WTC11 (cell line): ENCODE results near the gene FADD. TPM values are rescaled to one million over a fixed set of nuclear protein-coding genes. Genes with fewer than 3 reads are reported as not detected.

Experiments
- ATAC-seq: fragments of 200-7000 bp; cut with Tn5 transposase; 2 replicates; pipeline ENCODE4 v1.10.0; 2021; ENCODE audit warnings: mild to moderate bottlenecking, moderate library complexity
- CTCF ChIA-PET: fragments of 300-600 bp; sonication (Branson Sonifier 250); formaldehyde crosslinking; loops from one replicate; lab custom pipeline; 2021; ENCODE audit warnings: antibody characterized with exemption; lab: Charles Lee
- POLR2A ChIA-PET: fragments of 350-600 bp; sonication (Branson Sonifier 250); formaldehyde crosslinking; loops from one replicate; lab custom pipeline; 2021; ENCODE audit warnings: antibody characterized with exemption; lab: Charles Lee
- DNase-seq: peaks from one replicate; pipeline ENCODE4 v3.0.0; 2021; ENCODE audit warnings: low spot score
- H3K27ac Mint-ChIP-seq: 2 replicates; pipeline ENCODE4 v1.8.0; 2021; ENCODE audit warnings: mixed read lengths
- H3K27me3 Mint-ChIP-seq: 2 replicates; pipeline ENCODE4 v1.8.0; 2021; ENCODE audit warnings: low read depth, mild to moderate bottlenecking, moderate library complexity, mixed read lengths
- H3K36me3 Mint-ChIP-seq: 2 replicates; pipeline ENCODE4 v1.8.0; 2021; ENCODE audit warnings: mixed read lengths
- H3K4me1 Mint-ChIP-seq: 2 replicates; pipeline ENCODE4 v1.8.0; 2022; ENCODE audit warnings: mixed read lengths
- H3K4me3 Mint-ChIP-seq: 2 replicates; pipeline ENCODE4 v1.8.0; 2021; ENCODE audit warnings: mild to moderate bottlenecking, moderate library complexity, mixed read lengths
- H3K9me3 Mint-ChIP-seq: 2 replicates; pipeline ENCODE4 v1.8.0; 2021; ENCODE audit warnings: mixed read lengths
- FOXP1 ChIP-seq: sonication (generic); formaldehyde crosslinking; IDR thresholded peaks from 2 replicates; pipeline ENCODE4 v1.8.0; 2022; ENCODE audit warnings: missing genetic modification reagents, mild to moderate bottlenecking, moderate library complexity, borderline replicate concordance
- GABPB1 ChIP-seq: sonication (generic); formaldehyde crosslinking; IDR thresholded peaks from 2 replicates; pipeline ENCODE4 v1.8.1; 2023; ENCODE audit warnings: mild to moderate bottlenecking, missing genetic modification reagents
- NFE2L1 ChIP-seq: sonication (generic); formaldehyde crosslinking; IDR thresholded peaks from 2 replicates; pipeline ENCODE4 v1.8.1; 2023; ENCODE audit warnings: missing genetic modification reagents
- PRRX2 ChIP-seq: fragments of 250-450 bp; sonication (Bioruptor Pico); IDR thresholded peaks from 2 replicates; pipeline ENCODE4 v1.8.0; 2021; ENCODE audit warnings: mild to moderate bottlenecking
- TP53 ChIP-seq: sonication (generic); formaldehyde crosslinking; IDR thresholded peaks from 2 replicates; pipeline ENCODE4 v1.8.1; 2023; ENCODE audit warnings: mild to moderate bottlenecking, missing genetic modification reagents
- total RNA-seq: library from RNA; stranded (reverse); gene quantifications from 3 replicates; pipeline ENCODE4 v1.2.3, GENCODE V29; 2021
- TF ChIP-seq, protein P1 (sequence below): fragments of 250-450 bp; sonication (Bioruptor Pico); IDR thresholded peaks from 2 replicates; pipeline ENCODE4 v1.9.0; 2021; ENCODE audit warnings: mild to moderate bottlenecking
- TF ChIP-seq, protein P2 (sequence below): sonication (generic); formaldehyde crosslinking; IDR thresholded peaks from 2 replicates; pipeline ENCODE4 v1.8.0; 2022; ENCODE audit warnings: mild to moderate bottlenecking, missing genetic modification reagents
- TF ChIP-seq, protein P3 (sequence below): sonication (generic); formaldehyde crosslinking; IDR thresholded peaks from 2 replicates; pipeline ENCODE4 v1.8.1; 2022; ENCODE audit warnings: mild to moderate bottlenecking, moderate library complexity, missing genetic modification reagents
- TF ChIP-seq, protein P4 (sequence below): sonication (generic); formaldehyde crosslinking; IDR thresholded peaks from 2 replicates; pipeline ENCODE4 v1.8.0; 2023; ENCODE audit warnings: missing genetic modification reagents, mild to moderate bottlenecking, borderline replicate concordance
- TF ChIP-seq, protein P5 (sequence below): sonication (generic); formaldehyde crosslinking; IDR thresholded peaks from 2 replicates; pipeline ENCODE4 v1.8.1; 2023; ENCODE audit warnings: mild to moderate bottlenecking, missing genetic modification reagents
- TF ChIP-seq, protein P6 (sequence below): fragments of 200-600 bp; IDR thresholded peaks from 2 replicates; pipeline ENCODE4 v1.8.0; 2022; ENCODE audit warnings: antibody characterized with exemption
- TF ChIP-seq, protein P7 (sequence below): fragments of 250-450 bp; sonication (Bioruptor Pico); IDR thresholded peaks from 2 replicates; pipeline ENCODE4 v1.9.0; 2021; ENCODE audit warnings: mild to moderate bottlenecking, borderline replicate concordance
- TF ChIP-seq, protein P8 (sequence below): sonication (generic); formaldehyde crosslinking; conservative IDR thresholded peaks from 2 replicates; pipeline ENCODE4 v1.8.1; 2023; ENCODE audit warnings: mild to moderate bottlenecking, low read depth, missing genetic modification reagents, moderate library complexity

Gene FADD
- total RNA-seq, 1 experiment from 2014 or later: 49.0 TPM

DNA sequence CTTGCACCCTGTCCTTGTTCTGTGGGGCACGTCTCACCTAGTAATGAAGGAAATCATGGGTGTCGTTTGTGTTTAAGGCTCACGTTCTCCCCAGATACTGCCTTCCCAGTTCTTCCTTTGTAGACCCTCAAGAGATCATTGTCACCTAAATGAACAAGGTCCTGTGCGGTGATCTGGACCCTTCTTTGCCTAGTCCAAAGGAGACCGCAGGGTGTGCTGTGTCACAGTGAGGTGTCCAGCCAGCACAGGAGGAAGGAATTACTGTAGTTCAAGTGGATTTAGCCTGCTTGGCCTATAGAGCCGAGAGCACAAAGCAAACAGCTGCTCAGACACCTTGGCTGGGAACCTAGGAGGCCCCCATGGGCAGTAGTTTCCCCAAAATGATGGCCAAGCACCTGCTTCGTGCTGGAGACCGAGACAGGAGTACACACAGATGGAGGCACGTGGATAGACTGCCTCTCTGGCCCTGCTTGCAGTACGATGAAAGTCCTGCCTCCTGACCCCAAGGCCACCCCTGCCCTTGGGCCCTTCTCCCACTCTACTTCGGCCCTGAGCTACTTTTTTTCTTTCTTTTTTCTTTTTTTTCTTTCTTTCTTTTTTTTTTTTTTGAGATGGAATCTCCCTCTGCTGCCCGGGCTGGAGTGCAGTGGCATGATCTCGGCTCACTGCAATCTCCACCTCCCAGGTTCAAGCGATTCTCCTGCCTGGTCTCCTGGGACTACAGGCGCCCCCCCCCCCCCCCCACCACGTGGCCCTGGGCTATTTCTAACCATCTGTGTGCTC lies 48.0 kb downstream of the FADD start:
- ChIA-PET POLR2A (no interaction called here), CTCF (no interaction called here)
- H3K27ac Mint-ChIP-seq: no peak overlapping the region
- H3K36me3 Mint-ChIP-seq: no peaks in the 10 kb centered on the region
- no peaks in the 10 kb centered on the region for H3K27me3 Mint-ChIP-seq
- ATAC-seq (no peak), DNase-seq (no peak)
- H3K9me3 Mint-ChIP-seq: no peaks in the 10 kb centered on the region
- peaks cover 7% of the 10 kb centered on the region for H3K4me1 Mint-ChIP-seq
- H3K4me3 Mint-ChIP-seq: no peak overlapping the region
- no peak for TF ChIP-seq NFE2L1 (CRISPR knock-in tag)
- TF ChIP-seq, protein P1, sequence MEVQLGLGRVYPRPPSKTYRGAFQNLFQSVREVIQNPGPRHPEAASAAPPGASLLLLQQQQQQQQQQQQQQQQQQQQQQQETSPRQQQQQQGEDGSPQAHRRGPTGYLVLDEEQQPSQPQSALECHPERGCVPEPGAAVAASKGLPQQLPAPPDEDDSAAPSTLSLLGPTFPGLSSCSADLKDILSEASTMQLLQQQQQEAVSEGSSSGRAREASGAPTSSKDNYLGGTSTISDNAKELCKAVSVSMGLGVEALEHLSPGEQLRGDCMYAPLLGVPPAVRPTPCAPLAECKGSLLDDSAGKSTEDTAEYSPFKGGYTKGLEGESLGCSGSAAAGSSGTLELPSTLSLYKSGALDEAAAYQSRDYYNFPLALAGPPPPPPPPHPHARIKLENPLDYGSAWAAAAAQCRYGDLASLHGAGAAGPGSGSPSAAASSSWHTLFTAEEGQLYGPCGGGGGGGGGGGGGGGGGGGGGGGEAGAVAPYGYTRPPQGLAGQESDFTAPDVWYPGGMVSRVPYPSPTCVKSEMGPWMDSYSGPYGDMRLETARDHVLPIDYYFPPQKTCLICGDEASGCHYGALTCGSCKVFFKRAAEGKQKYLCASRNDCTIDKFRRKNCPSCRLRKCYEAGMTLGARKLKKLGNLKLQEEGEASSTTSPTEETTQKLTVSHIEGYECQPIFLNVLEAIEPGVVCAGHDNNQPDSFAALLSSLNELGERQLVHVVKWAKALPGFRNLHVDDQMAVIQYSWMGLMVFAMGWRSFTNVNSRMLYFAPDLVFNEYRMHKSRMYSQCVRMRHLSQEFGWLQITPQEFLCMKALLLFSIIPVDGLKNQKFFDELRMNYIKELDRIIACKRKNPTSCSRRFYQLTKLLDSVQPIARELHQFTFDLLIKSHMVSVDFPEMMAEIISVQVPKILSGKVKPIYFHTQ: no peak
- TF ChIP-seq, protein P2, sequence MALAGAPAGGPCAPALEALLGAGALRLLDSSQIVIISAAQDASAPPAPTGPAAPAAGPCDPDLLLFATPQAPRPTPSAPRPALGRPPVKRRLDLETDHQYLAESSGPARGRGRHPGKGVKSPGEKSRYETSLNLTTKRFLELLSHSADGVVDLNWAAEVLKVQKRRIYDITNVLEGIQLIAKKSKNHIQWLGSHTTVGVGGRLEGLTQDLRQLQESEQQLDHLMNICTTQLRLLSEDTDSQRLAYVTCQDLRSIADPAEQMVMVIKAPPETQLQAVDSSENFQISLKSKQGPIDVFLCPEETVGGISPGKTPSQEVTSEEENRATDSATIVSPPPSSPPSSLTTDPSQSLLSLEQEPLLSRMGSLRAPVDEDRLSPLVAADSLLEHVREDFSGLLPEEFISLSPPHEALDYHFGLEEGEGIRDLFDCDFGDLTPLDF (CRISPR knock-in tag): no peak
- no peak for TF ChIP-seq FOXP1
- TF ChIP-seq, protein P3, sequence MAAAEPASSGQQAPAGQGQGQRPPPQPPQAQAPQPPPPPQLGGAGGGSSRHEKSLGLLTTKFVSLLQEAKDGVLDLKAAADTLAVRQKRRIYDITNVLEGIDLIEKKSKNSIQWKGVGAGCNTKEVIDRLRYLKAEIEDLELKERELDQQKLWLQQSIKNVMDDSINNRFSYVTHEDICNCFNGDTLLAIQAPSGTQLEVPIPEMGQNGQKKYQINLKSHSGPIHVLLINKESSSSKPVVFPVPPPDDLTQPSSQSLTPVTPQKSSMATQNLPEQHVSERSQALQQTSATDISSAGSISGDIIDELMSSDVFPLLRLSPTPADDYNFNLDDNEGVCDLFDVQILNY (CRISPR knock-in tag): no peak
- TF ChIP-seq, protein P4, sequence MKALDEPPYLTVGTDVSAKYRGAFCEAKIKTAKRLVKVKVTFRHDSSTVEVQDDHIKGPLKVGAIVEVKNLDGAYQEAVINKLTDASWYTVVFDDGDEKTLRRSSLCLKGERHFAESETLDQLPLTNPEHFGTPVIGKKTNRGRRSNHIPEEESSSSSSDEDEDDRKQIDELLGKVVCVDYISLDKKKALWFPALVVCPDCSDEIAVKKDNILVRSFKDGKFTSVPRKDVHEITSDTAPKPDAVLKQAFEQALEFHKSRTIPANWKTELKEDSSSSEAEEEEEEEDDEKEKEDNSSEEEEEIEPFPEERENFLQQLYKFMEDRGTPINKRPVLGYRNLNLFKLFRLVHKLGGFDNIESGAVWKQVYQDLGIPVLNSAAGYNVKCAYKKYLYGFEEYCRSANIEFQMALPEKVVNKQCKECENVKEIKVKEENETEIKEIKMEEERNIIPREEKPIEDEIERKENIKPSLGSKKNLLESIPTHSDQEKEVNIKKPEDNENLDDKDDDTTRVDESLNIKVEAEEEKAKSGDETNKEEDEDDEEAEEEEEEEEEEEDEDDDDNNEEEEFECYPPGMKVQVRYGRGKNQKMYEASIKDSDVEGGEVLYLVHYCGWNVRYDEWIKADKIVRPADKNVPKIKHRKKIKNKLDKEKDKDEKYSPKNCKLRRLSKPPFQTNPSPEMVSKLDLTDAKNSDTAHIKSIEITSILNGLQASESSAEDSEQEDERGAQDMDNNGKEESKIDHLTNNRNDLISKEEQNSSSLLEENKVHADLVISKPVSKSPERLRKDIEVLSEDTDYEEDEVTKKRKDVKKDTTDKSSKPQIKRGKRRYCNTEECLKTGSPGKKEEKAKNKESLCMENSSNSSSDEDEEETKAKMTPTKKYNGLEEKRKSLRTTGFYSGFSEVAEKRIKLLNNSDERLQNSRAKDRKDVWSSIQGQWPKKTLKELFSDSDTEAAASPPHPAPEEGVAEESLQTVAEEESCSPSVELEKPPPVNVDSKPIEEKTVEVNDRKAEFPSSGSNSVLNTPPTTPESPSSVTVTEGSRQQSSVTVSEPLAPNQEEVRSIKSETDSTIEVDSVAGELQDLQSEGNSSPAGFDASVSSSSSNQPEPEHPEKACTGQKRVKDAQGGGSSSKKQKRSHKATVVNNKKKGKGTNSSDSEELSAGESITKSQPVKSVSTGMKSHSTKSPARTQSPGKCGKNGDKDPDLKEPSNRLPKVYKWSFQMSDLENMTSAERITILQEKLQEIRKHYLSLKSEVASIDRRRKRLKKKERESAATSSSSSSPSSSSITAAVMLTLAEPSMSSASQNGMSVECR: no peak
- TF ChIP-seq, protein P5, sequence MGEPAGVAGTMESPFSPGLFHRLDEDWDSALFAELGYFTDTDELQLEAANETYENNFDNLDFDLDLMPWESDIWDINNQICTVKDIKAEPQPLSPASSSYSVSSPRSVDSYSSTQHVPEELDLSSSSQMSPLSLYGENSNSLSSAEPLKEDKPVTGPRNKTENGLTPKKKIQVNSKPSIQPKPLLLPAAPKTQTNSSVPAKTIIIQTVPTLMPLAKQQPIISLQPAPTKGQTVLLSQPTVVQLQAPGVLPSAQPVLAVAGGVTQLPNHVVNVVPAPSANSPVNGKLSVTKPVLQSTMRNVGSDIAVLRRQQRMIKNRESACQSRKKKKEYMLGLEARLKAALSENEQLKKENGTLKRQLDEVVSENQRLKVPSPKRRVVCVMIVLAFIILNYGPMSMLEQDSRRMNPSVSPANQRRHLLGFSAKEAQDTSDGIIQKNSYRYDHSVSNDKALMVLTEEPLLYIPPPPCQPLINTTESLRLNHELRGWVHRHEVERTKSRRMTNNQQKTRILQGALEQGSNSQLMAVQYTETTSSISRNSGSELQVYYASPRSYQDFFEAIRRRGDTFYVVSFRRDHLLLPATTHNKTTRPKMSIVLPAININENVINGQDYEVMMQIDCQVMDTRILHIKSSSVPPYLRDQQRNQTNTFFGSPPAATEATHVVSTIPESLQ (CRISPR knock-in tag): no peak
- TF ChIP-seq, protein P6, sequence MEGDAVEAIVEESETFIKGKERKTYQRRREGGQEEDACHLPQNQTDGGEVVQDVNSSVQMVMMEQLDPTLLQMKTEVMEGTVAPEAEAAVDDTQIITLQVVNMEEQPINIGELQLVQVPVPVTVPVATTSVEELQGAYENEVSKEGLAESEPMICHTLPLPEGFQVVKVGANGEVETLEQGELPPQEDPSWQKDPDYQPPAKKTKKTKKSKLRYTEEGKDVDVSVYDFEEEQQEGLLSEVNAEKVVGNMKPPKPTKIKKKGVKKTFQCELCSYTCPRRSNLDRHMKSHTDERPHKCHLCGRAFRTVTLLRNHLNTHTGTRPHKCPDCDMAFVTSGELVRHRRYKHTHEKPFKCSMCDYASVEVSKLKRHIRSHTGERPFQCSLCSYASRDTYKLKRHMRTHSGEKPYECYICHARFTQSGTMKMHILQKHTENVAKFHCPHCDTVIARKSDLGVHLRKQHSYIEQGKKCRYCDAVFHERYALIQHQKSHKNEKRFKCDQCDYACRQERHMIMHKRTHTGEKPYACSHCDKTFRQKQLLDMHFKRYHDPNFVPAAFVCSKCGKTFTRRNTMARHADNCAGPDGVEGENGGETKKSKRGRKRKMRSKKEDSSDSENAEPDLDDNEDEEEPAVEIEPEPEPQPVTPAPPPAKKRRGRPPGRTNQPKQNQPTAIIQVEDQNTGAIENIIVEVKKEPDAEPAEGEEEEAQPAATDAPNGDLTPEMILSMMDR: no peak
- no peak for TF ChIP-seq PRRX2 (CRISPR knock-in tag)
- TF ChIP-seq, protein P7, sequence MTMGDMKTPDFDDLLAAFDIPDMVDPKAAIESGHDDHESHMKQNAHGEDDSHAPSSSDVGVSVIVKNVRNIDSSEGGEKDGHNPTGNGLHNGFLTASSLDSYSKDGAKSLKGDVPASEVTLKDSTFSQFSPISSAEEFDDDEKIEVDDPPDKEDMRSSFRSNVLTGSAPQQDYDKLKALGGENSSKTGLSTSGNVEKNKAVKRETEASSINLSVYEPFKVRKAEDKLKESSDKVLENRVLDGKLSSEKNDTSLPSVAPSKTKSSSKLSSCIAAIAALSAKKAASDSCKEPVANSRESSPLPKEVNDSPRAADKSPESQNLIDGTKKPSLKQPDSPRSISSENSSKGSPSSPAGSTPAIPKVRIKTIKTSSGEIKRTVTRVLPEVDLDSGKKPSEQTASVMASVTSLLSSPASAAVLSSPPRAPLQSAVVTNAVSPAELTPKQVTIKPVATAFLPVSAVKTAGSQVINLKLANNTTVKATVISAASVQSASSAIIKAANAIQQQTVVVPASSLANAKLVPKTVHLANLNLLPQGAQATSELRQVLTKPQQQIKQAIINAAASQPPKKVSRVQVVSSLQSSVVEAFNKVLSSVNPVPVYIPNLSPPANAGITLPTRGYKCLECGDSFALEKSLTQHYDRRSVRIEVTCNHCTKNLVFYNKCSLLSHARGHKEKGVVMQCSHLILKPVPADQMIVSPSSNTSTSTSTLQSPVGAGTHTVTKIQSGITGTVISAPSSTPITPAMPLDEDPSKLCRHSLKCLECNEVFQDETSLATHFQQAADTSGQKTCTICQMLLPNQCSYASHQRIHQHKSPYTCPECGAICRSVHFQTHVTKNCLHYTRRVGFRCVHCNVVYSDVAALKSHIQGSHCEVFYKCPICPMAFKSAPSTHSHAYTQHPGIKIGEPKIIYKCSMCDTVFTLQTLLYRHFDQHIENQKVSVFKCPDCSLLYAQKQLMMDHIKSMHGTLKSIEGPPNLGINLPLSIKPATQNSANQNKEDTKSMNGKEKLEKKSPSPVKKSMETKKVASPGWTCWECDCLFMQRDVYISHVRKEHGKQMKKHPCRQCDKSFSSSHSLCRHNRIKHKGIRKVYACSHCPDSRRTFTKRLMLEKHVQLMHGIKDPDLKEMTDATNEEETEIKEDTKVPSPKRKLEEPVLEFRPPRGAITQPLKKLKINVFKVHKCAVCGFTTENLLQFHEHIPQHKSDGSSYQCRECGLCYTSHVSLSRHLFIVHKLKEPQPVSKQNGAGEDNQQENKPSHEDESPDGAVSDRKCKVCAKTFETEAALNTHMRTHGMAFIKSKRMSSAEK (CRISPR knock-in tag): no peak
- TF ChIP-seq, protein P8, sequence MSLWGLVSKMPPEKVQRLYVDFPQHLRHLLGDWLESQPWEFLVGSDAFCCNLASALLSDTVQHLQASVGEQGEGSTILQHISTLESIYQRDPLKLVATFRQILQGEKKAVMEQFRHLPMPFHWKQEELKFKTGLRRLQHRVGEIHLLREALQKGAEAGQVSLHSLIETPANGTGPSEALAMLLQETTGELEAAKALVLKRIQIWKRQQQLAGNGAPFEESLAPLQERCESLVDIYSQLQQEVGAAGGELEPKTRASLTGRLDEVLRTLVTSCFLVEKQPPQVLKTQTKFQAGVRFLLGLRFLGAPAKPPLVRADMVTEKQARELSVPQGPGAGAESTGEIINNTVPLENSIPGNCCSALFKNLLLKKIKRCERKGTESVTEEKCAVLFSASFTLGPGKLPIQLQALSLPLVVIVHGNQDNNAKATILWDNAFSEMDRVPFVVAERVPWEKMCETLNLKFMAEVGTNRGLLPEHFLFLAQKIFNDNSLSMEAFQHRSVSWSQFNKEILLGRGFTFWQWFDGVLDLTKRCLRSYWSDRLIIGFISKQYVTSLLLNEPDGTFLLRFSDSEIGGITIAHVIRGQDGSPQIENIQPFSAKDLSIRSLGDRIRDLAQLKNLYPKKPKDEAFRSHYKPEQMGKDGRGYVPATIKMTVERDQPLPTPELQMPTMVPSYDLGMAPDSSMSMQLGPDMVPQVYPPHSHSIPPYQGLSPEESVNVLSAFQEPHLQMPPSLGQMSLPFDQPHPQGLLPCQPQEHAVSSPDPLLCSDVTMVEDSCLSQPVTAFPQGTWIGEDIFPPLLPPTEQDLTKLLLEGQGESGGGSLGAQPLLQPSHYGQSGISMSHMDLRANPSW: no peak
- TF ChIP-seq TP53: no peak
- TF ChIP-seq GABPB1 (CRISPR knock-in tag): no peak
